ENCODE data around the gene SCYL3. TPM values are rescaled to one million over a fixed set of nuclear protein-coding genes. Genes with fewer than 3 reads are reported as not detected.

Gene SCYL3
- total RNA-seq, 1 experiment from 2014 or later, result 7.6 TPM

GRCh38 chr1:169816617-169817016 lies 77.1 kb downstream of the SCYL3 start:
- CTCF ChIA-PET, result no interaction called here
- H2AFZ ChIP-seq (ENCODE audit: low read depth, low read length, poor library complexity, severe bottlenecking), result no peak overlapping the region
- H3K27me3 ChIP-seq (ENCODE audit: insufficient read depth, low read length), result no peaks in the 10 kb centered on the region
- no peaks in the 10 kb centered on the region for H3K79me2 ChIP-seq (ENCODE audit: insufficient read depth, low read length)
- no peaks in the 10 kb centered on the region for H3K9me2 ChIP-seq (ENCODE audit: insufficient read depth)
- RAD21 ChIA-PET (ENCODE audit: low non-redundant PET in 1 of 2, low total read pairs in 2 of 2, uncharacterized antibody in 2 of 2, unreplicated experiment in 2 of 2), result no interaction called here
- TF ChIP-seq, protein P1, sequence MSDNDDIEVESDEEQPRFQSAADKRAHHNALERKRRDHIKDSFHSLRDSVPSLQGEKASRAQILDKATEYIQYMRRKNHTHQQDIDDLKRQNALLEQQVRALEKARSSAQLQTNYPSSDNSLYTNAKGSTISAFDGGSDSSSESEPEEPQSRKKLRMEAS (IDR thresholded peaks at IDR 0.05), result no peak
- TF ChIP-seq CEBPB (IDR thresholded peaks at IDR 0.05; ENCODE audit: low read depth), result no peak
- H3K9me3 ChIP-seq (ENCODE audit: control insufficient read depth in 1 of 2, insufficient read depth in 1 of 2, low read depth in 1 of 2, low read length in 2 of 2), result 0 out of 4 replicates have a peak, but pooled peaks cover 0 to 3% of the 10 kb centered on the region in 2 experiments
- H3K4me3 ChIP-seq (replicated peaks in 1 of 2; ENCODE audit: low read depth in 1 of 2, low read length in 2 of 2), result no peak overlapping the region
- H3K27ac ChIP-seq (ENCODE audit: low read depth, low read length), result no peak overlapping the region
- no peaks in the 10 kb centered on the region for H3K4me1 ChIP-seq (ENCODE audit: control insufficient read depth in 1 of 2, insufficient read depth in 2 of 2, low read length in 2 of 2)
- no peak overlapping the region for H3K9ac ChIP-seq (ENCODE audit: low read length)
- BruUV-seq (replicated peaks), result no TSS peak
- DNase-seq (ENCODE audit: low read depth, low spot score) (no peak), ATAC-seq (no peak)
- H3K36me3 ChIP-seq (ENCODE audit: control insufficient read depth in 1 of 2, insufficient read depth in 2 of 2, low read length in 2 of 2), result 0 out of 4 replicates have a peak, but pooled peaks cover 0 to 9% of the 10 kb centered on the region in 2 experiments
- intact Hi-C loops (cut with micrococcal nuclease), result no loop called here
- no peak overlapping the region for H3K4me2 ChIP-seq (ENCODE audit: low read length)
- POLR2A ChIA-PET, result no interaction called here
- H4K20me1 ChIP-seq (ENCODE audit: insufficient read depth), result no peaks in the 10 kb centered on the region

DNA sequence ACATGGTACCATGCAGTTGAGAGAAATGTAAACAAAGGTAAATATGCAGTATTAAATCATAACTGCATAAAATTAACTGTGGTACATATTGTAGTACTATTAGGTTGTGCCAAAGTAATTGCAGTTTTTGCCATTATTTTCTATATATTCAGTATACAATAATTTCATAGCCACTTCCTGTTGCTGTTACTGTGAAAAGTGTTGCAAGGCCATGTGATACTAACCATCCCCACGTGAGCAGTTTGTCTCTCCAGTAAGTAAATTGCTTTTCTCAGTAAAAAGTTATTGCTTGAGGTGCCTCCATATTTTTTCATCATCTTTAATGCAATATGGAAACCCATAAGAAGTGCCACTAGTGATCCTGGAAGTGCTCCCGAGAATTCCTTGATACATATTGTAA lies 79.4 kb downstream of the SCYL3 start:
- POLR2A ChIA-PET, result no interaction called here
- no peaks in the 10 kb centered on the region for H3K79me2 ChIP-seq (ENCODE audit: insufficient read depth, low read length)
- 0 out of 4 replicates have a peak, but pooled peaks cover 0 to 1% of the 10 kb centered on the region in 2 experiments for H3K9me3 ChIP-seq (ENCODE audit: control insufficient read depth in 1 of 2, insufficient read depth in 1 of 2, low read depth in 1 of 2, low read length in 2 of 2)
- intact Hi-C loops (cut with micrococcal nuclease), result no loop called here
- DNase-seq (ENCODE audit: low read depth, low spot score) (no peak), ATAC-seq (no peak)
- no peak overlapping the region for H3K4me3 ChIP-seq (replicated peaks in 1 of 2; ENCODE audit: low read depth in 1 of 2, low read length in 2 of 2)
- no peak overlapping the region for H3K9ac ChIP-seq (ENCODE audit: low read length)
- CTCF ChIA-PET, result no interaction called here
- 0 out of 4 replicates have a peak, but pooled peaks cover 0 to 9% of the 10 kb centered on the region in 2 experiments for H3K36me3 ChIP-seq (ENCODE audit: control insufficient read depth in 1 of 2, insufficient read depth in 2 of 2, low read length in 2 of 2)
- H3K4me1 ChIP-seq (ENCODE audit: control insufficient read depth in 1 of 2, insufficient read depth in 2 of 2, low read length in 2 of 2), result no peaks in the 10 kb centered on the region
- no TSS peak for BruUV-seq (replicated peaks)
- RAD21 ChIA-PET (ENCODE audit: low non-redundant PET in 1 of 2, low total read pairs in 2 of 2, uncharacterized antibody in 2 of 2, unreplicated experiment in 2 of 2), result no interaction called here
- H2AFZ ChIP-seq (ENCODE audit: low read depth, low read length, poor library complexity, severe bottlenecking), result no peak overlapping the region
- TF ChIP-seq ELF1 (IDR thresholded peaks at IDR 0.05; ENCODE audit: borderline replicate concordance, low read depth), result no peak
- no peak for TF ChIP-seq JUND (IDR thresholded peaks at IDR 0.05)
- no peaks in the 10 kb centered on the region for H3K27me3 ChIP-seq (ENCODE audit: insufficient read depth, low read length)
- no peak overlapping the region for H3K27ac ChIP-seq (ENCODE audit: low read depth, low read length)
- no peaks in the 10 kb centered on the region for H3K9me2 ChIP-seq (ENCODE audit: insufficient read depth)
- H3K4me2 ChIP-seq (ENCODE audit: low read length), result no peak overlapping the region
- H4K20me1 ChIP-seq (ENCODE audit: insufficient read depth), result no peaks in the 10 kb centered on the region
